DMS 273 (cell line): ENCODE measurements around the gene UMODL1.

Experiments used
- DNase-seq: peaks from one replicate; lab custom pipeline; 2025; ENCODE audit not compliant: unreplicated experiment; lab: John Stamatoyannopoulos, UW

UMODL1 gene

GRCh38 chr21:42125571-42126544 lies 54.7 kb downstream of the UMODL1 start:
- DNase-seq, result peak; percentile 53

DNA sequence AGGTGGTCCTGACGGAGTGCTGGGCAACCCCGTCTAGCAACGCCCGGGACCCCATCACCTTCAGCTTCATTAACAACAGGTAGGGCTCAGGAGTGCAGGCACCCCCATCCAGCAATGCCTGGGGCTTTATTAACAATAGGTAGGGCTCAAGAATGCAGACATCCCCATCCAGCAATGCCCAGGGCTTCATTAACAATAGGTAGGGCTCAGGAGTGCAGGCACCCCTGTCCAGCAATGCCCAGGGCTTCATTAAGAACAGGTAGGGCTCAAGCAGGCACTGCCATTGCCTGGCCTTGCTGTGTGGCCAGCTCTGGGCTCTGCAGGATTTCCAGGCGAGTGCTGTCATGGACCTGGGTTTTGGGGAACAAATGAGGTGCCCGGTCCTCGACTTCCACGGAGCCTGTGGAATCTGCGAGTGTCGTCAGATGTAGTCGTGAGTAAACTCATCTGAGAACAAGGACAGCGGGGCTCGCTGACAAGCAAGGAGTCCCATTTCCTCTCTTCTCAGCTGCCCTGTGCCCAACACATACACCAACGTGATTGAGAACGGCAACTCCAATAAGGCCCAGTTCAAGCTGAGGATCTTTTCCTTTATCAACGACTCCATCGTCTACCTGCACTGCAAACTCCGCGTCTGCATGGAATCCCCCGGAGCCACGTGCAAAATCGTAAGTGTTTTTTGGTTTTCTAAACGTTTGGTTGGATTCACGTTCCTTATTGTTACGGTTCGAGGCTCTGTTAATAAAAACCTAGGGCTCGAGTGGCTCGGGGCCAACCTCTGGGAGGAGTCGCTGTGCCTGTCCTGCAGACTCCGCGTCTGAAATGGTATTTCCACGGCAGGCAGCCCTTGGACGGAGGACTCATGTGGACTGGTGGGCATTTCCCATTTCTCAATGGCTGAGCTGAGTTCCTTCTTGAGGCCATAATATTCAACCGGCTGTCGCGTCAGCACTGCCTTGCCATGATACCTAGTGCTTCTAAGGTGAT lies 56.3 kb downstream of the UMODL1 start:
- DNase-seq, result no peak

GRCh38 chr21:42129300-42130266 lies 58.5 kb downstream of the UMODL1 start:
- DNase-seq, result no peak

GRCh38 chr21:42130441-42130840 lies 59.3 kb downstream of the UMODL1 start:
- DNase-seq, result no peak

GRCh38 chr21:42132183-42132582 lies 61.1 kb downstream of the UMODL1 start:
- DNase-seq, result no peak

- no peak for DNase-seq
Measured at GRCh38 chr21:42133131-42133530, 62.0 kb downstream of the UMODL1 start.

DNA sequence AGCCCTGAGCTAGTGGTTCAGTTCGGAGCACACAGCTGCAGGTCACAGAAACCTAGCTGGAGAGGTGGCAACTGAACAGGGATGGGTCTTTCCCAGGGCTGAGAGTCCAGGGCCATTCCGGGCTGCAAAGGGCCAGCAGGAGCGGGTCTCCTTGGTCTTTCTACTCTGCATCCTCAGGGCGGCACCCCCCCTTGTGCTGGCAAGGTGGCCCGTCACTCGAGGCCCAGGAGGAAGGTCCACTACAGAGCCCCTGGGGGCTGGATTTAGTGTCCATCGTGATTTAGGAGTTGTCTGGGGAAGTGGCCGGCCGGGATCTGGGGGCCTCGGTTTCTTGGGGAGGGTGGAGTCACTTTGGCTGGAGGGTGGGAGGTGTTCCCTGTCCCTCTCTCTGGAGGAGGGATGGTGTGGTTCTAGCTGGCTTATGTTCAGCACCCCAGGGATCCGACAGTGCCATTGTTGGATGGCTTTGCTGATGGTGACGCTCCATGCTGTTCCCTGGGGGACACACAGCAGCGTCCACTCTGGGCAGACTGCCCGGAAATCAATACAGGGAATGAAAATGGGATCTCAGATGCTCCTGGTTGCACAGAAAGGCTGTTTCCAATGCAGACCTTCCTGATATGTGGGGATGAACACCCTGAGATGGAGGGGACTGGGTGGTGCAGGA lies 64.4 kb downstream of the UMODL1 start:
- DNase-seq, result no peak

GRCh38 chr21:42137191-42137904 lies 66.2 kb downstream of the UMODL1 start:
- no peak for DNase-seq

DNA sequence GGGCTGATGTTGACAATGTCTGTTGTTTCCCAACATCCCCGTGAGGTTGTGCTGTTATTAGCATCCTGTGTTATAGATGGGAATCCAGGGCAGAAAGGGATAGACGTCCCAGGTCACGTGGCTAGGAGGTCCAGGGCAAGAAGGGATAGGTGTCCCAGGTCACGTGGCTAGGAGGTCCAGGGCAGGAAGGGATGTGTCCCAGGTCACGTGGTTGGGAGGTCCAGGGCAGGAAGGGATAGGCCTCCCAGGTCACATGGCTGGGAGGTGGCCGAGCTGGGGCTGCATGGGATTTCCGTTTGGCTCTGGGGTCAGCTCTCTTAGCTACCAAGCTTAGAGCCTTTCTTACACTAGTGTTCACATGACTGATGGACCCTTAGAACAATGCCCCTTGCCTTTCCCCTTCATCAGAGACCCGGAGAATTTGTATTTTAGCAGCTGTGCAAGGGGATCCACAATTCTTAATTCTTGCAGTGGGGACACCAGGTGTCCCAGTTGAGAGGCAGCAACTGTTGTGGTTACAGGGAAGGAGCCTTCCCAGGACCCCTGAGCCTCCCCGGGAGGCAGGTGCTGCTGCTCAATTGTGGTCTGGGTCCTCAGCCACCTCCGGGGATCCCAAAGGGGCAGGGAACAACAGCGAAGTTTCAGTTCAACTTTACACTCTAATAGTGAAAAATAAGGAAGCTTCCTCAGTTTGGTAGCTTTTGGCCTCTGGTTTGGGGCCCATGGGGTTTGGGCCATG lies 69.2 kb downstream of the UMODL1 start:
- DNase-seq, result no peak

DNA sequence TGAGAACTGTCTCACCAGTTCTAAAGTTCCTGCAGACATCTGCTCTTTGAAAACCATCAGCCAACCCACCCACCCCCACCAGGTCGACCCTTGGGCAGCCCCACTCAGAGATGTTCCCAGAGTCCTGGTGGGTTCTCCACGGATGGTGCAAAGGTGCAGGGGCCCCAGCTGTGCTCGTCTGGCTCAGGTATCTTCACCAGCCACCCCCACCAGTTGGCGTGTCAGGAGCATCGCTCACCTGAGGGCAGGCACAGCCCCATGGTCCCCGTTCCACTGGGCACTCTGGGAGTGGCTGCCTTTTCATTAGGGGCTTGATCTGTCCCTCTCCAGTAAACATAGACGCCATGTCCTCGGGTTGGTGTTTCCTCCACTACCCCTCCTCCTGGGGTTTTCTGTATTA lies 70.5 kb downstream of the UMODL1 start:
- DNase-seq, result no peak

DNA sequence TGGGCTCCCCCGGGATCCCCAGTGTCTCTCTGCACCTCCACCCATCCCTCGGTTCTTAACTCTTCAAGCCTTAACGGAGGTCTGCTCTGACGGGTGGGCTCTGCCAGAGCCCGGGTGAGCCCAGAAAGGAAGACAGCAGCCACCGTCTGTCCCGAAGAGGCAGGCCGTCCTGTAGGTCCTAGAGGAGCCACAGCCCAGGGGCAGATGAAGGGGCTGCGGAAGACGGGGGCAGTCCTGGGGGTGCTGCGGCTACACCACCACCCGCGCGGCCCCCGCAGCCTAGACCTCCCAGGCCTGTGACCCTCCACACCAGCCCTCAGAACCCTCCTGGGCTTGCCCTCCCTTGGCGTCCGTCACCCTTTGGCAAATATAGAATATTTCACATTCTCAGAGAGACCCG lies 71.0 kb downstream of the UMODL1 start:
- DNase-seq, result no peak

- DNase-seq, result no peak
Measured at GRCh38 chr21:42142627-42143026, 71.5 kb downstream of the UMODL1 start.

- no peak for DNase-seq
Measured at GRCh38 chr21:42143111-42143510, 72.0 kb downstream of the UMODL1 start.

- DNase-seq, result no peak
Measured at GRCh38 chr21:42144221-42144620, 73.1 kb downstream of the UMODL1 start.

- DNase-seq, result no peak
Measured at GRCh38 chr21:42144679-42145568, 73.8 kb downstream of the UMODL1 start.

- peak; percentile 82 for DNase-seq
Measured at GRCh38 chr21:42145569-42146272, 74.6 kb downstream of the UMODL1 start.

- no peak for DNase-seq
Measured at GRCh38 chr21:42146273-42146805, 75.2 kb downstream of the UMODL1 start.
